ENCODE results near the gene PLA2G15. TPM values are rescaled to one million over a fixed set of nuclear protein-coding genes. Genes with fewer than 3 reads are reported as not detected.
A peak's percentile ranks its signal among the peaks of the same experiment; 100 is the strongest.

PLA2G15 gene
- total RNA-seq, 1 donor from 2014 or later: 17.1 TPM

- no peak for DNase-seq (ENCODE audit: low read depth)
- TF ChIP-seq, protein P1, sequence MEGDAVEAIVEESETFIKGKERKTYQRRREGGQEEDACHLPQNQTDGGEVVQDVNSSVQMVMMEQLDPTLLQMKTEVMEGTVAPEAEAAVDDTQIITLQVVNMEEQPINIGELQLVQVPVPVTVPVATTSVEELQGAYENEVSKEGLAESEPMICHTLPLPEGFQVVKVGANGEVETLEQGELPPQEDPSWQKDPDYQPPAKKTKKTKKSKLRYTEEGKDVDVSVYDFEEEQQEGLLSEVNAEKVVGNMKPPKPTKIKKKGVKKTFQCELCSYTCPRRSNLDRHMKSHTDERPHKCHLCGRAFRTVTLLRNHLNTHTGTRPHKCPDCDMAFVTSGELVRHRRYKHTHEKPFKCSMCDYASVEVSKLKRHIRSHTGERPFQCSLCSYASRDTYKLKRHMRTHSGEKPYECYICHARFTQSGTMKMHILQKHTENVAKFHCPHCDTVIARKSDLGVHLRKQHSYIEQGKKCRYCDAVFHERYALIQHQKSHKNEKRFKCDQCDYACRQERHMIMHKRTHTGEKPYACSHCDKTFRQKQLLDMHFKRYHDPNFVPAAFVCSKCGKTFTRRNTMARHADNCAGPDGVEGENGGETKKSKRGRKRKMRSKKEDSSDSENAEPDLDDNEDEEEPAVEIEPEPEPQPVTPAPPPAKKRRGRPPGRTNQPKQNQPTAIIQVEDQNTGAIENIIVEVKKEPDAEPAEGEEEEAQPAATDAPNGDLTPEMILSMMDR (conservative IDR thresholded peaks at IDR 0.05; ENCODE audit: low read depth, low read length): no peak
- no peak overlapping the region for H3K4me3 ChIP-seq (ENCODE audit: low read depth, low read length)
Measured at GRCh38 chr16:68227850-68228553, 17.2 kb upstream of the PLA2G15 start.

- no peak for DNase-seq (ENCODE audit: low read depth)
- no peak overlapping the region for H3K4me3 ChIP-seq (ENCODE audit: low read depth, low read length)
- TF ChIP-seq, protein P1 (conservative IDR thresholded peaks at IDR 0.05; ENCODE audit: low read depth, low read length): no peak
Measured at GRCh38 chr16:68228652-68229051, 16.5 kb upstream of the PLA2G15 start.

- DNase-seq (ENCODE audit: low read depth): no peak
- no peak overlapping the region for H3K4me3 ChIP-seq (ENCODE audit: low read depth, low read length)
- TF ChIP-seq, protein P1 (conservative IDR thresholded peaks at IDR 0.05; ENCODE audit: low read depth, low read length): peak; percentile 92
Measured at GRCh38 chr16:68229431-68230175, 15.6 kb upstream of the PLA2G15 start.

GRCh38 chr16:68230176-68230571 is 15.0 kb upstream of the PLA2G15 start:
- TF ChIP-seq, protein P1 (conservative IDR thresholded peaks at IDR 0.05; ENCODE audit: low read depth, low read length): no peak
- H3K4me3 ChIP-seq (ENCODE audit: low read depth, low read length): no peak overlapping the region
- no peak for DNase-seq (ENCODE audit: low read depth)

DNA sequence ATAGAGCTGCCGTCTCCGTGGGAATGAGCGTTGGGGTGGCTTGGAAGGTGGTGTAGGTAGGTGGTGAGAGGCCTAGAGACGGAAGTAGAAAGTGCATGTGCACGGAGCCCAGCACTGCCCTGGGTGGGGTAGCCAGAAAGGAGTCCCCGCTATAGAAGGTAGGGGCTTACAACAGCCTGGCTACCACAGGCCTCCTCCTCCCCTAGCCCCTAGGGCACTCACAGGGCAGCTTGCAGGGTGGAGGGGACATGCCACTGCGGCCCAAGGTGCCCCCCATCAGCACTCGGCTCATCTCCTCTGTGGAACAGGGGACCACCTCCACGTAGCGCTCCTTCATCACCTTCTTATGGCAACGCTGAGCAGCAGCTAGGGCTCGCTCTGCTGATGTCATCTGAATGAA is 14.2 kb upstream of the PLA2G15 start:
- no peak for DNase-seq (ENCODE audit: low read depth)
- TF ChIP-seq, protein P1 (conservative IDR thresholded peaks at IDR 0.05; ENCODE audit: low read depth, low read length): no peak

DNA sequence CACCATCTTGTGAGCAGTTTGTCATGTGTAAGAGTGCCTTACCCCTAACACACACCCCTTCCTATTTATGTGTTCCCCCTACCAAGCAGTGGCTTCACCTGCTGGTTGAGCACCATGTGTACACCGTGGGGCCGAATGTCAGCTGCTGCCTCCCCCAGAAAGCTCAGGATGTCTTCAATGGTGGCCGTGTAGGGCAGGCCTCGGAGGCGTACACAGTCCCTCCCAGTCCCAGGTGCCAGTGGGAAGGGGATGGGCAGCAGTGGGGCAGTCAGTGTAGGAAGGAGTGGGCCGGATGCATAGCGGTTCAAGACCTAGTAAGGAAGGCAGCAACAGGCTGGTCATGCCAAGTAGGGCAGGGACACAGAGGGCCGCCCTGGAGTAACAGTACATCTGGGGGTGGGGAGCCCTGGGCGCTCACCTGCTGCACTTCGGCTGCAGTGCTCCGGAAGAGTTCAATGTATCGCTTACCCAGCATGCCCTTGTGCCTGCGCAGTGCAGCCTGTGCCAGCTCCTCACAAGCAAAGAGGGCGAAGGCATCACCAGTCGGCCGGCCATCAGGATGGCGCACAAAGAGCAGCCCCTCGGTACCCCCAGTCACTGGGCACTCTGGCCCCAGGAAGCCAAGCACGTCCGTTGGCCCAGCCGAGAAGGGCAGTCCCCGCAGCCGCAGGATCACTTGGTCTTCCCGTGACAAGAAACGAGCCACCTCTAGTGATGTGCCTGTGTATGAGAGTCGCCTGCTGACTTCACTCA is 13.6 kb upstream of the PLA2G15 start:
- no peak for DNase-seq (ENCODE audit: low read depth)
- TF ChIP-seq, protein P1 (conservative IDR thresholded peaks at IDR 0.05; ENCODE audit: low read depth, low read length): no peak
- H3K4me3 ChIP-seq (ENCODE audit: low read depth, low read length): no peak overlapping the region

More for the DNA sequence above, 14.2 kb upstream of the PLA2G15 start:
- H3K4me3 ChIP-seq (ENCODE audit: low read depth, low read length): no peak overlapping the region
